ENCODE measurements around the gene PBX1. TPM values are rescaled to one million over a fixed set of nuclear protein-coding genes. Genes with fewer than 3 reads are reported as not detected.
"Not testable (repeated sequence)": the region's sequence is repeated elsewhere in the genome, so short reads cannot be mapped to it uniquely, and the experiment has no call there.

Gene PBX1
- total RNA-seq, 4 donors from 2014 or later: 14.4 to 34.6 (median 22.0) TPM

GRCh38 chr1:164602480-164603093 is 43.6 kb downstream of the PBX1 start:
- 11% methylated on average over 10 of the region's 10 CpGs for WGBS
- Histone ChIP-seq H3K27me3 (no peaks in the 10 kb centered on the region), H3K4me1 (peaks cover 48% of the 10 kb centered on the region), H3K27ac (peak overlapping the region; percentile 83), H3K4me3 (peak overlapping the region; percentile 26), H3K9me3 (no peaks in the 10 kb centered on the region), H3K36me3 (no peaks in the 10 kb centered on the region)
- no peak for DNase-seq (ENCODE audit: low spot score in 2 of 2)
- TF ChIP-seq EP300 (IDR thresholded peaks at IDR 0.05): no peak
- no peak for TF ChIP-seq POLR2AphosphoS5 (IDR thresholded peaks at IDR 0.05)
- TF ChIP-seq CTCF (IDR thresholded peaks at IDR 0.05): no peak
- no peak for TF ChIP-seq POLR2A (IDR thresholded peaks at IDR 0.05)

GRCh38 chr1:164603805-164604204 is 44.8 kb downstream of the PBX1 start:
- not testable (repeated sequence) for H3K36me3 ChIP-seq; H3K27me3 ChIP-seq; H3K27ac ChIP-seq; DNase-seq (ENCODE audit: low spot score in 2 of 2); H3K9me3 ChIP-seq; H3K4me3 ChIP-seq
- H3K4me1 ChIP-seq: peaks cover 58% of the 10 kb centered on the region
- WGBS: 88% methylated on average over 4 of the region's 4 CpGs

GRCh38 chr1:164604541-164604940 is 45.6 kb downstream of the PBX1 start:
- Histone ChIP-seq H3K27me3 (no peaks in the 10 kb centered on the region), H3K36me3 (no peaks in the 10 kb centered on the region), H3K4me3 (no peak overlapping the region), H3K27ac (no peak overlapping the region), H3K4me1 (peaks cover 61% of the 10 kb centered on the region), H3K9me3 (no peaks in the 10 kb centered on the region)
- no peak for DNase-seq (ENCODE audit: low spot score in 2 of 2)
- WGBS: 89% methylated on average over 2 of the region's 2 CpGs
- no peak for TF ChIP-seq POLR2AphosphoS5 (IDR thresholded peaks at IDR 0.05)
- no peak for TF ChIP-seq CTCF (IDR thresholded peaks at IDR 0.05)
- TF ChIP-seq POLR2A (IDR thresholded peaks at IDR 0.05): no peak
- no peak for TF ChIP-seq EP300 (IDR thresholded peaks at IDR 0.05)

GRCh38 chr1:164605254-164606091 is 46.5 kb downstream of the PBX1 start:
- Histone ChIP-seq H3K27me3 (no peaks in the 10 kb centered on the region), H3K4me3 (no peak overlapping the region), H3K4me1 (peaks cover 65% of the 10 kb centered on the region), H3K36me3 (no peaks in the 10 kb centered on the region), H3K27ac (no peak overlapping the region), H3K9me3 (no peaks in the 10 kb centered on the region)
- no peak for DNase-seq (ENCODE audit: low spot score in 2 of 2)
- WGBS: 92% methylated on average over 3 of the region's 3 CpGs
- TF ChIP-seq EP300 (IDR thresholded peaks at IDR 0.05): no peak
- TF ChIP-seq POLR2A (IDR thresholded peaks at IDR 0.05): no peak
- TF ChIP-seq POLR2AphosphoS5 (IDR thresholded peaks at IDR 0.05): no peak
- TF ChIP-seq CTCF (IDR thresholded peaks at IDR 0.05): no peak

- H3K4me1 ChIP-seq: peaks cover 60% of the 10 kb centered on the region
- no peak for DNase-seq (ENCODE audit: low spot score in 2 of 2)
- H3K4me3 ChIP-seq: no peak overlapping the region
- no peak overlapping the region for H3K27ac ChIP-seq
- WGBS: 89% methylated on average over 3 of the region's 3 CpGs
- TF ChIP-seq POLR2AphosphoS5 (IDR thresholded peaks at IDR 0.05) (no peak), POLR2A (IDR thresholded peaks at IDR 0.05) (no peak), EP300 (IDR thresholded peaks at IDR 0.05) (no peak), CTCF (IDR thresholded peaks at IDR 0.05) (no peak)
- H3K36me3 ChIP-seq: no peaks in the 10 kb centered on the region
- H3K27me3 ChIP-seq: no peaks in the 10 kb centered on the region
- H3K9me3 ChIP-seq: no peaks in the 10 kb centered on the region
Measured at GRCh38 chr1:164607351-164607750, 48.4 kb downstream of the PBX1 start.
